H1 (cell line): ENCODE measurements around the gene SCCPDH. TPM values are rescaled to one million over a fixed set of nuclear protein-coding genes. Genes with fewer than 3 reads are reported as not detected.

ENCODE experiments used
- CTCF ChIA-PET: fragments of 300-600 bp; sonication (Branson Sonifier 250); formaldehyde crosslinking; loops from one replicate; lab custom pipeline; 2021; ENCODE audit not compliant: partially characterized antibody; lab: Charles Lee
- POLR2A ChIA-PET: fragments of 300-600 bp; sonication (Branson Sonifier 250); formaldehyde crosslinking; loops from one replicate; lab custom pipeline; 2021; ENCODE audit warnings: inconsistent platforms; ENCODE audit not compliant: partially characterized antibody; lab: Charles Lee
- DNase-seq, 2 experiments: peaks; one replicate each; pipeline versions ENCODE4 v3.0.0 to v3.0.0-alpha.2; 2010 to 2022; ENCODE audit warnings: low spot score in 2 of 2, low read depth in 1 of 2, mixed read lengths in 1 of 2
- FAIRE-seq: peaks from 2 replicates; lab custom pipeline; 2011; peaks lifted over from hg19 to GRCh38; lab: Jason Lieb, UNC
- H2AFZ ChIP-seq: 2 replicates; pipeline ENCODE4 v1.8.1; 2012; ENCODE audit warnings: low read length, inconsistent platforms
- H2AK5ac ChIP-seq: 2 replicates; pipeline ENCODE4 v1.6.1; 2013; ENCODE audit warnings: low read depth, low read length
- H2BK120ac ChIP-seq: replicated peaks from 2 replicates; pipeline ENCODE3; 2013; ENCODE audit warnings: low read depth, low read length, inconsistent platforms
- H2BK12ac ChIP-seq: 2 replicates; pipeline ENCODE4 v1.6.1; 2013; ENCODE audit warnings: low read depth, low read length
- H2BK15ac ChIP-seq: 2 replicates; pipeline ENCODE4 v1.6.1; 2013; ENCODE audit warnings: low read length
- H2BK20ac ChIP-seq: 2 replicates; pipeline ENCODE4 v1.6.1; 2013; ENCODE audit warnings: low read length
- H2BK5ac ChIP-seq: 2 replicates; pipeline ENCODE4 v1.6.1; 2013; ENCODE audit warnings: low read depth, low read length
- H3K14ac ChIP-seq: 2 replicates; pipeline ENCODE4 v1.6.1; 2013; ENCODE audit warnings: inconsistent platforms; ENCODE audit not compliant: insufficient read length
- H3K18ac ChIP-seq: 2 replicates; pipeline ENCODE4 v1.6.1; 2013; ENCODE audit warnings: low read length; ENCODE audit errors: extremely low read depth
- H3K23ac ChIP-seq: 2 replicates; pipeline ENCODE4 v1.6.1; 2013; ENCODE audit warnings: inconsistent platforms; ENCODE audit not compliant: insufficient read length
- H3K23me2 ChIP-seq: 2 replicates; pipeline ENCODE4 v1.6.1; 2013; ENCODE audit warnings: low read depth, low read length
- H3K27ac ChIP-seq: 2 replicates; pipeline ENCODE4 v1.6.1; 2011; ENCODE audit warnings: low read depth, low read length, inconsistent platforms
- H3K27me3 ChIP-seq, 4 experiments: replicated peaks in 1 of 4; 1 replicate in 1 of 4; 2 replicates in 3 of 4; pipeline versions ENCODE4 v1.6.1 to v1.8.1; 2011 to 2013; ENCODE audit warnings: low read length in 3 of 4, mild to moderate bottlenecking in 3 of 4, inconsistent platforms in 2 of 4, mixed read lengths in 2 of 4, moderate library complexity in 1 of 4; ENCODE audit not compliant: control insufficient read depth in 3 of 4, insufficient read depth in 3 of 4; ENCODE audit errors: extremely low read depth in 1 of 4
- H3K36me3 ChIP-seq, 4 experiments: 2 replicates each; pipeline versions ENCODE4 v1.6.1 to v1.8.1; 2011 to 2013; ENCODE audit warnings: mild to moderate bottlenecking in 4 of 4, low read length in 3 of 4, moderate library complexity in 2 of 4, control low read depth in 1 of 4, inconsistent platforms in 1 of 4; ENCODE audit not compliant: insufficient read depth in 4 of 4, control insufficient read depth in 2 of 4
- H3K4ac ChIP-seq: replicated peaks from 2 replicates; pipeline ENCODE3; 2013; ENCODE audit warnings: low read length, low read depth, mixed read lengths, inconsistent platforms; ENCODE audit not compliant: insufficient read length
- H3K4me1 ChIP-seq, 4 experiments: replicated peaks in 1 of 4; 1 replicate in 1 of 4; 2 replicates in 3 of 4; pipeline versions ENCODE4 v1.6.1 to v1.8.1; 2011 to 2013; ENCODE audit warnings: low read length in 3 of 4, inconsistent platforms in 2 of 4, mixed read lengths in 1 of 4; ENCODE audit not compliant: insufficient read depth in 4 of 4, control insufficient read depth in 3 of 4
- H3K4me2 ChIP-seq, 2 experiments: 2 replicates each; pipeline versions ENCODE4 v1.6.1 to v1.8.1; 2011 to 2013; ENCODE audit warnings: low read depth in 2 of 2, low read length in 2 of 2, control low read depth in 1 of 2, inconsistent platforms in 1 of 2, mild to moderate bottlenecking in 1 of 2; ENCODE audit not compliant: insufficient read depth in 1 of 2
- H3K4me3 ChIP-seq, 4 experiments: fragments of 200-600, 300-600 bp in 1 of 4; sonication (generic), shearing (Covaris generic), sonication (Bioruptor Twin) in 1 of 4; 2 replicates each; pipeline versions ENCODE4 v1.5.1 to v1.8.1; 2011 to 2016; ENCODE audit warnings: low read length in 4 of 4, low read depth in 3 of 4, control low read depth in 2 of 4, inconsistent platforms in 2 of 4, mild to moderate bottlenecking in 2 of 4, mixed read lengths in 1 of 4, moderate library complexity in 1 of 4; ENCODE audit not compliant: insufficient read depth in 2 of 4; ENCODE audit errors: extremely low read depth in 1 of 4
- H3K56ac ChIP-seq: replicated peaks from 2 replicates; pipeline ENCODE3; 2013; ENCODE audit warnings: low read depth, mild to moderate bottlenecking, mixed read lengths, low read length, inconsistent platforms; ENCODE audit not compliant: insufficient read length
- H3K79me1 ChIP-seq: 2 replicates; pipeline ENCODE4 v1.6.1; 2013; ENCODE audit warnings: low read depth, low read length, control low read depth
- H3K79me2 ChIP-seq, 2 experiments: 2 replicates each; pipeline versions ENCODE4 v1.6.1 to v1.8.1; 2012 to 2013; ENCODE audit warnings: low read length in 2 of 2, mild to moderate bottlenecking in 2 of 2, inconsistent platforms in 1 of 2; ENCODE audit not compliant: insufficient read depth in 2 of 2, control insufficient read depth in 1 of 2
- H3K9ac ChIP-seq, 4 experiments: replicated peaks in 1 of 4; 1 replicate in 1 of 4; 2 replicates in 3 of 4; pipeline versions ENCODE4 v1.6.1 to v1.8.1; 2011 to 2013; ENCODE audit warnings: low read depth in 3 of 4, low read length in 3 of 4, control low read depth in 2 of 4, mild to moderate bottlenecking in 2 of 4, moderate library complexity in 2 of 4, inconsistent platforms in 1 of 4; ENCODE audit errors: extremely low read depth in 1 of 4
- H3K9me3 ChIP-seq, 2 experiments: 2 replicates each; pipeline versions ENCODE4 v1.6.1 to v1.8.1; 2012 to 2013; ENCODE audit warnings: mild to moderate bottlenecking in 2 of 2, moderate library complexity in 2 of 2, control low read depth in 1 of 2, inconsistent platforms in 1 of 2, low read depth in 1 of 2, low read length in 1 of 2, mixed read lengths in 1 of 2; ENCODE audit not compliant: insufficient read depth in 2 of 2
- H4K20me1 ChIP-seq, 2 experiments: replicated peaks in 1 of 2; 2 replicates each; pipeline versions ENCODE3 to v1.8.1; 2011 to 2013; ENCODE audit warnings: inconsistent platforms in 2 of 2, low read length in 2 of 2, mild to moderate bottlenecking in 1 of 2; ENCODE audit not compliant: insufficient read depth in 2 of 2, control insufficient read depth in 1 of 2
- H4K5ac ChIP-seq: 2 replicates; pipeline ENCODE4 v1.6.1; 2013; ENCODE audit warnings: low read length, low read depth, mixed read lengths, inconsistent platforms; ENCODE audit not compliant: insufficient read length
- H4K8ac ChIP-seq: 2 replicates; pipeline ENCODE4 v1.8.0; 2013; ENCODE audit warnings: mild to moderate bottlenecking, moderate library complexity, low read length, inconsistent platforms; ENCODE audit not compliant: insufficient read depth; ENCODE audit errors: extremely low read depth
- H4K91ac ChIP-seq: replicated peaks from 2 replicates; pipeline ENCODE3; 2013; ENCODE audit warnings: low read length, mixed read lengths, inconsistent platforms; ENCODE audit not compliant: insufficient read length
- BACH1 ChIP-seq: IDR thresholded peaks from 2 replicates; pipeline ENCODE4 v1.6.1; 2012; ENCODE audit warnings: low read length, improper control_type of control experiment
- BCL11A ChIP-seq, 2 experiments: IDR thresholded peaks; one replicate each; pipeline ENCODE4 v1.6.1; 2011; ENCODE audit warnings: low read depth in 2 of 2, low read length in 2 of 2, mild to moderate bottlenecking in 2 of 2
- BRCA1 ChIP-seq: IDR thresholded peaks from 2 replicates; pipeline ENCODE4 v1.6.1; 2012; ENCODE audit warnings: low read depth, low read length, improper control_type of control experiment
- CTBP2 ChIP-seq: IDR thresholded peaks from 2 replicates; pipeline ENCODE4 v1.7.0; 2011; ENCODE audit warnings: borderline replicate concordance, mild to moderate bottlenecking, moderate library complexity, mixed read lengths, low read length; ENCODE audit not compliant: insufficient read depth, insufficient read length
- MAFK ChIP-seq: IDR thresholded peaks from 2 replicates; pipeline ENCODE4 v1.6.1; 2012; ENCODE audit warnings: low read depth, mild to moderate bottlenecking, improper control_type of control experiment, low read length
- PHF8 ChIP-seq: fragments of 200-600 bp; sonication (generic); conservative IDR thresholded peaks from 2 replicates; pipeline ENCODE4 v1.7.1; 2012; ENCODE audit warnings: low read depth, mild to moderate bottlenecking, inconsistent platforms, low read length, moderate library complexity
- SAP30 ChIP-seq: fragments of 300-600 bp; sonication (generic); IDR thresholded peaks from 2 replicates; pipeline ENCODE4 v1.7.1; 2012; ENCODE audit warnings: low read length, moderate library complexity, mild to moderate bottlenecking, inconsistent platforms; ENCODE audit not compliant: insufficient read depth, insufficient replicate concordance
- SIN3A ChIP-seq, 2 experiments: IDR thresholded peaks in 1 of 2; conservative IDR thresholded peaks in 1 of 2; 2 replicates each; pipeline ENCODE4 v1.6.1; 2011 to 2012; ENCODE audit warnings: low read length in 2 of 2, improper control_type of control experiment in 1 of 2, low read depth in 1 of 2, mild to moderate bottlenecking in 1 of 2
- SIX5 ChIP-seq: IDR thresholded peaks from 2 replicates; pipeline ENCODE4 v1.6.1; 2011; ENCODE audit warnings: mild to moderate bottlenecking, low read depth, low read length
- SP2 ChIP-seq: IDR thresholded peaks from 2 replicates; pipeline ENCODE4 v1.6.1; 2012; ENCODE audit warnings: mild to moderate bottlenecking, low read length, inconsistent platforms
- TAF7 ChIP-seq: optimal IDR thresholded peaks from 2 replicates; pipeline ENCODE3; 2011; ENCODE audit warnings: low read depth, mild to moderate bottlenecking, inconsistent platforms, low read length, moderate library complexity, borderline replicate concordance
- ZNF274 ChIP-seq: IDR thresholded peaks from 2 replicates; pipeline ENCODE4 v1.7.0; 2012; ENCODE audit warnings: low read length, borderline replicate concordance; ENCODE audit errors: extremely low read depth
- WGBS, 2 experiments: shearing (Covaris generic) in 1 of 2; methylation state at CpG; one replicate each; pipeline versions ENCODE4 v1.1.6 to v1.1.7; 2013 to 2015; ENCODE audit warnings: low lambda C conversion rate in 2 of 2, mixed read lengths in 2 of 2, inconsistent platforms in 1 of 2, low coverage in 1 of 2, missing lambda C conversion rate in 1 of 2; ENCODE audit not compliant: insufficient replicate concordance in 2 of 2, insufficient coverage in 1 of 2, insufficient read length in 1 of 2; ENCODE audit errors: extremely low coverage in 1 of 2, missing lambda C conversion rate in 1 of 2; 5-methylcytosine and 5-hydroxymethylcytosine counted together
- polyA plus RNA-seq, 7 experiments: library from polyadenylated mRNA; depleted of rRNA in 3 of 7; stranded (reverse) in 5 of 7; unstranded in 2 of 7; fragments of >200 nt in 5 of 7; fragments of 200-250 nt in 2 of 7; gene quantifications; 1 replicate in 5 of 7; 2 replicates in 1 of 7; 4 replicates in 1 of 7; pipeline versions ENCODE4 v1.2.1 to v1.2.3, GENCODE V29; 2011 to 2013; ENCODE audit warnings: missing spikeins in 2 of 7, mixed read lengths in 2 of 7
- total RNA-seq: library from RNA; stranded (reverse); fragmentation: NEBNext Ultra II Directional; extraction: Animal tissue kit (Norgen Biotek cat#: 25700); gene quantifications from 2 replicates; pipeline ENCODE4 v1.2.1, GENCODE V29; 2021

SCCPDH gene
- total and polyA plus RNA-seq, 2 of the 8 experiments (the other 6 are each of a cell fraction or from before 2014, with no cell fraction given): 9.5 to 17.0 TPM

GRCh38 chr1:246690100-246690499 is 34.1 kb upstream of the SCCPDH start:
- Histone ChIP-seq H2BK15ac (no peak overlapping the region), H3K9ac (no peak overlapping the region), H3K36me3 (no peaks in the 10 kb centered on the region), H3K79me2 (no peaks in the 10 kb centered on the region), H3K79me1 (no peaks in the 10 kb centered on the region), H3K27ac (no peak overlapping the region), H3K23me2 (no peaks in the 10 kb centered on the region), H4K8ac (no peak overlapping the region), H3K4me2 (no peak overlapping the region), H4K5ac (no peak overlapping the region), H3K9me3 (peaks cover 0 to 2% of the 10 kb centered on the region in 2 experiments; a peak in 1 of 4 replicates), H2BK5ac (no peak overlapping the region), H3K23ac (no peak overlapping the region), H3K18ac (no peak overlapping the region), H2BK12ac (no peak overlapping the region), H3K27me3 (no peaks in the 10 kb centered on the region), H2BK20ac (no peak overlapping the region), H3K4me1 (no peaks in the 10 kb centered on the region), H3K4me3 (no peak overlapping the region), H3K56ac (no peak overlapping the region), H3K14ac (no peak overlapping the region), H3K4ac (no peak overlapping the region), H2BK120ac (no peak overlapping the region), H4K91ac (no peak overlapping the region), H2AFZ (no peak overlapping the region), H4K20me1 (no peaks in the 10 kb centered on the region), H2AK5ac (no peak overlapping the region)
- TF ChIP-seq SIN3A (conservative IDR thresholded peaks at IDR 0.05 in 1 of 2, IDR thresholded peaks at IDR 0.05 in 1 of 2; ENCODE audit: low read depth in 1 of 2, low read length in 2 of 2) (no peak), CTBP2 (no peak), SP2 (no peak), PHF8 (no peak), MAFK (no peak), BCL11A (IDR thresholded peaks at IDR 0.05; ENCODE audit: low read depth in 2 of 2, low read length in 2 of 2) (no peak), BRCA1 (no peak), TAF7 (no peak), SIX5 (no peak), SAP30 (no peak), BACH1 (no peak), ZNF274 (no peak)
- POLR2A ChIA-PET: interaction anchor here (1.1 to 1.4 kb wide), 2 partner anchors 9 to 11 kb away, joined by 3 read pairs; no protein-coding TSS in a partner anchor
- FAIRE-seq: no peak
- CTCF ChIA-PET: interaction anchor here (0.9 to 11.0 kb wide), 19 partner anchors 10 to 231 kb away, joined by 3 to 91 read pairs (median 5); partner anchors contain the start of gene SMYD3
- no peak for DNase-seq
- WGBS, 2 experiments: 90% methylated on average over 12 of the region's 12 CpGs; no CpG with 5 or more reads in 1 of the 2 experiments
